K562 (cell line): ENCODE results near the gene EWSR1.

Experiments
- CHD1 ChIP-seq: fragments of 200-600 bp; sonication (generic); IDR thresholded peaks from one replicate; pipeline ENCODE4 v1.6.1; 2012; ENCODE audit warnings: mild to moderate bottlenecking, moderate library complexity, low read length, inconsistent platforms
- EP300 ChIP-seq: IDR thresholded peaks from 2 replicates; pipeline ENCODE4 v1.6.1; 2012; ENCODE audit warnings: low read length, improper control_type of control experiment
- EWSR1 ChIP-seq: fragments of 450-650 bp; IDR thresholded peaks from 2 replicates; pipeline ENCODE4 v1.6.1; 2018; ENCODE audit warnings: borderline replicate concordance, mild to moderate bottlenecking, low read depth, moderate library complexity; ENCODE audit not compliant: partially characterized antibody
- MAFF ChIP-seq: IDR thresholded peaks from 2 replicates; pipeline ENCODE4 v1.6.1; 2012; ENCODE audit warnings: low read length, improper control_type of control experiment
- NFIX ChIP-seq: fragments of 250-450 bp; sonication (Bioruptor Pico); IDR thresholded peaks from 2 replicates; pipeline ENCODE4 v1.4.0; 2020; ENCODE audit warnings: low read depth, mild to moderate bottlenecking, moderate library complexity
- UBTF ChIP-seq, 2 experiments: IDR thresholded peaks; 2 replicates each; pipeline ENCODE4 v1.6.1; 2012; ENCODE audit warnings: improper control_type of control experiment in 2 of 2, low read depth in 2 of 2, low read length in 2 of 2, borderline replicate concordance in 1 of 2
- TF ChIP-seq, protein P1 (sequence below): sonication (generic); formaldehyde crosslinking; IDR thresholded peaks from 2 replicates; pipeline ENCODE4 v1.8.0; 2022; ENCODE audit warnings: mild to moderate bottlenecking, low read depth, missing genetic modification reagents
- TF ChIP-seq, protein P2 (sequence below), 3 experiments: IDR thresholded peaks in 2 of 3; conservative IDR thresholded peaks in 1 of 3; 2 replicates each; pipeline ENCODE4 v1.5.1; 2011 to 2012; ENCODE audit warnings: low read length in 3 of 3, mild to moderate bottlenecking in 3 of 3, control low read depth in 2 of 3, improper control_type of control experiment in 1 of 3, inconsistent platforms in 1 of 3, low read depth in 1 of 3, mixed read lengths in 1 of 3, moderate library complexity in 1 of 3; ENCODE audit not compliant: insufficient read depth in 2 of 3

- TF ChIP-seq CHD1, result no peak
- TF ChIP-seq, protein P1, sequence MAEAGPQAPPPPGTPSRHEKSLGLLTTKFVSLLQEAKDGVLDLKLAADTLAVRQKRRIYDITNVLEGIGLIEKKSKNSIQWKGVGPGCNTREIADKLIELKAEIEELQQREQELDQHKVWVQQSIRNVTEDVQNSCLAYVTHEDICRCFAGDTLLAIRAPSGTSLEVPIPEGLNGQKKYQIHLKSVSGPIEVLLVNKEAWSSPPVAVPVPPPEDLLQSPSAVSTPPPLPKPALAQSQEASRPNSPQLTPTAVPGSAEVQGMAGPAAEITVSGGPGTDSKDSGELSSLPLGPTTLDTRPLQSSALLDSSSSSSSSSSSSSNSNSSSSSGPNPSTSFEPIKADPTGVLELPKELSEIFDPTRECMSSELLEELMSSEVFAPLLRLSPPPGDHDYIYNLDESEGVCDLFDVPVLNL (CRISPR knock-in tag), result no peak
- TF ChIP-seq UBTF (IDR thresholded peaks at IDR 0.05; ENCODE audit: borderline replicate concordance in 1 of 2, low read depth in 2 of 2, low read length in 2 of 2), result no peak
- TF ChIP-seq, protein P2, sequence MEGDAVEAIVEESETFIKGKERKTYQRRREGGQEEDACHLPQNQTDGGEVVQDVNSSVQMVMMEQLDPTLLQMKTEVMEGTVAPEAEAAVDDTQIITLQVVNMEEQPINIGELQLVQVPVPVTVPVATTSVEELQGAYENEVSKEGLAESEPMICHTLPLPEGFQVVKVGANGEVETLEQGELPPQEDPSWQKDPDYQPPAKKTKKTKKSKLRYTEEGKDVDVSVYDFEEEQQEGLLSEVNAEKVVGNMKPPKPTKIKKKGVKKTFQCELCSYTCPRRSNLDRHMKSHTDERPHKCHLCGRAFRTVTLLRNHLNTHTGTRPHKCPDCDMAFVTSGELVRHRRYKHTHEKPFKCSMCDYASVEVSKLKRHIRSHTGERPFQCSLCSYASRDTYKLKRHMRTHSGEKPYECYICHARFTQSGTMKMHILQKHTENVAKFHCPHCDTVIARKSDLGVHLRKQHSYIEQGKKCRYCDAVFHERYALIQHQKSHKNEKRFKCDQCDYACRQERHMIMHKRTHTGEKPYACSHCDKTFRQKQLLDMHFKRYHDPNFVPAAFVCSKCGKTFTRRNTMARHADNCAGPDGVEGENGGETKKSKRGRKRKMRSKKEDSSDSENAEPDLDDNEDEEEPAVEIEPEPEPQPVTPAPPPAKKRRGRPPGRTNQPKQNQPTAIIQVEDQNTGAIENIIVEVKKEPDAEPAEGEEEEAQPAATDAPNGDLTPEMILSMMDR (IDR thresholded peaks at IDR 0.05 in 2 of 3, conservative IDR thresholded peaks at IDR 0.05 in 1 of 3; ENCODE audit: insufficient read depth in 2 of 3, low read depth in 1 of 3, low read length in 3 of 3), result no peak
- TF ChIP-seq EP300, result no peak
- no peak for TF ChIP-seq MAFF
- TF ChIP-seq NFIX (CRISPR knock-in tag), result no peak
- TF ChIP-seq EWSR1, result no peak
These were observed 23.1 kb upstream of the EWSR1 start for GRCh38 chr22:29244785-29245625.
